WI38 (cell line): ENCODE results near the gene DDX50.
"Not testable (repeated sequence)": the region's sequence is repeated elsewhere in the genome, so short reads cannot be mapped to it uniquely, and the experiment has no call there.

Experiments used
- H3K4me3 ChIP-seq: 2 replicates; pipeline ENCODE4 v1.5.1; 2011; ENCODE audit warnings: low read depth, mild to moderate bottlenecking, control low read depth, low read length
- TF ChIP-seq, protein P1 (sequence below): IDR thresholded peaks from 2 replicates; pipeline ENCODE4 v1.5.1; 2012; ENCODE audit warnings: low read depth, mild to moderate bottlenecking, control low read depth, low read length

Gene DDX50

DNA sequence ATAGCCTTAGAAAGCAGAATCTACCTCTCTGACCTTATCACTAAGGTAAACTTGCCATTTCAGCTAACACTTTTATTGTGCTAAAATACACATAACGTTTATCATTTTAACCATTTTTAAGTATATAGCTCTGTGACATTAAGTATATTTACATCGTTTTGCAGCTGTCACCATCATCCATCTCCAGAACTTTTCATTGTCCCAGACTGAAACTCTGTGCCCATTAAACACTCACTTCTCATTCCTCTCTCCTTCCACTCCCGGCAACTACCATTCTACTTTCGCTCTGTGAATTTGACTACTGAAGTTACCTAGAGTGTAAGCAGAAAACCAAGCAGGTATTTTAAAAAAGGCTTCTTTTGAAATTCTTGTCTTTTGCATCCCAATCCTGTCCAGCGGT is 1.3 kb downstream of the DDX50 start:
- TF ChIP-seq, protein P1, sequence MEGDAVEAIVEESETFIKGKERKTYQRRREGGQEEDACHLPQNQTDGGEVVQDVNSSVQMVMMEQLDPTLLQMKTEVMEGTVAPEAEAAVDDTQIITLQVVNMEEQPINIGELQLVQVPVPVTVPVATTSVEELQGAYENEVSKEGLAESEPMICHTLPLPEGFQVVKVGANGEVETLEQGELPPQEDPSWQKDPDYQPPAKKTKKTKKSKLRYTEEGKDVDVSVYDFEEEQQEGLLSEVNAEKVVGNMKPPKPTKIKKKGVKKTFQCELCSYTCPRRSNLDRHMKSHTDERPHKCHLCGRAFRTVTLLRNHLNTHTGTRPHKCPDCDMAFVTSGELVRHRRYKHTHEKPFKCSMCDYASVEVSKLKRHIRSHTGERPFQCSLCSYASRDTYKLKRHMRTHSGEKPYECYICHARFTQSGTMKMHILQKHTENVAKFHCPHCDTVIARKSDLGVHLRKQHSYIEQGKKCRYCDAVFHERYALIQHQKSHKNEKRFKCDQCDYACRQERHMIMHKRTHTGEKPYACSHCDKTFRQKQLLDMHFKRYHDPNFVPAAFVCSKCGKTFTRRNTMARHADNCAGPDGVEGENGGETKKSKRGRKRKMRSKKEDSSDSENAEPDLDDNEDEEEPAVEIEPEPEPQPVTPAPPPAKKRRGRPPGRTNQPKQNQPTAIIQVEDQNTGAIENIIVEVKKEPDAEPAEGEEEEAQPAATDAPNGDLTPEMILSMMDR, result no peak
- peak overlapping the region; percentile 95 for H3K4me3 ChIP-seq

DNA sequence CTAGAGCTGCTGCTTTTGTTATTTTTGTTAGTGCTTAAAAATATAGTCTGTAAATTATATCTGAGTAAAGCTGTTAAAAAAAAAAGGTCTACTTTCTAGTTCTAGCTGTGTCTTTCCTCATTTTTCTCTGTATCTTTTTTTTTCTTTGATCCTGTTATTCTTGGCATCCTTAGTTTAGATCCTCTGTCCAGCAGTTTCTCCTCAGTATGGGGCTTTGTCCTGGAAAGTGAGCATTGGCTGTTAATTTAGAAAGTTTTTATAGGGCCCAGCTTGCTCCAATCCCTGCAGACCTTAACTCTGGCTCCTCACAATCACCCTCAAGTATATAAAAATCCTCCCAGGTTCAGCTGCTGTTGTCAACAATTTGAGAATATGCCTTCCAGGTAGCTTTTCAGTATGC is 23.5 kb downstream of the DDX50 start:
- TF ChIP-seq, protein P1, result no peak
- no peak overlapping the region for H3K4me3 ChIP-seq

DNA sequence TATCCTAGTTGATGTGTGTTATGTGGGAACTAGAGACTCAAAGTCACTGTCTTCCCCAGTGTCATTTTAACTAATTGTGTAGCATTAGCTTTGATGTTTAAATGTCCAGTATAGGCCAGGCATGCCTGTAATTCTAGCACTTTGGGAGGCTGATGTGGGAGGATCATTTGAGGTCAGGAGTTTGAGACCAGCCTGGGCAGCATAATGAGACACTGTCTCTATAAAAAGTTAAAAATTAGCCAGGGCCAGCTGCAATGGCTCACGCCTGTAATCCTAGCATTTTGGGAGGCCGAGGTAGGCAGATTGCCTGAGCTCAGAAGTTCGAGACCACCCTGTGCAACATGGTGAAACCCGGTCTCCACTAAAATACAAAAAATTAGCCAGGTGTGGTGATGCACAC is 24.4 kb downstream of the DDX50 start:
- no peak overlapping the region for H3K4me3 ChIP-seq
- TF ChIP-seq, protein P1, result no peak

DNA sequence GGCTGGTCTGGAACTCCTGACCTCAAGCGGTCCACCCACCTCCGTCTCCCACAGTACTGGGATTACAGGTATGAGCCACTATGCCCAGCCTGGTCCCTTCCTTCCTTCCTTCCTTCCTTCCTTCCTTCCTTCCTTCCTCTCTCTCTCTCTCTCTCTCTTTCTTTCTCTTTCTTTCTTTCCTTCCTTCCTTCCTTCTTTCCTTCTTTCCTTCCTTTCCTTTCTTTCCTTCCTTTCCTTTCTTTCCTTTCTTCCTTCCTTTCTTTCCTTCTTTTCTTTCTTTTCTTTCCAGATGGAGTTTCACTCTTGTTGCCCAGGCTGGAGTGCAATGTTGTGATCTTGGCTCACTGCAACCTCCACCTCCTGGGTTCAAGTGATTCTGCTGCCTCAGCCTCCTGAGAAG is 28.0 kb downstream of the DDX50 start:
- H3K4me3 ChIP-seq, result not testable (repeated sequence)

DNA sequence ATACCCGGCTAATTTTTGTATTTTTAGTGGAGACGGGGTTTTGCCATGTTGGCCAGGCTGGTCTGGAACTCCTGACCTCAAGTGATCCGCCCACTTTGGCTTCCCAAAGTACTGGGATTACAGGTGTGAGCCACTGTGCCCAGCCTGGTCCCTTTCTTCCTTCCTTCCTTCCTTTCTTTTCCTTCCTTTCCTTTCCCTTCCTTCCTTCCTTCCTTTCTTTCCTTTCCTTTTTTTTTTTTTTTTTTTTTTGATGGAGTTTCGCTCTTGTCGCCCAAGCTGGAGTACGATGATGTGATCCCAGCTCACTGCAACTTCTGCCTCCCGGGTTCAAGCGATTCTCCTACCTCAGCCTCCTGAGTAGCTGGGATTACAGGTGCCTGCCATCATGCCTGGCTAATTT is 28.8 kb downstream of the DDX50 start:
- H3K4me3 ChIP-seq, result not testable (repeated sequence)

DNA sequence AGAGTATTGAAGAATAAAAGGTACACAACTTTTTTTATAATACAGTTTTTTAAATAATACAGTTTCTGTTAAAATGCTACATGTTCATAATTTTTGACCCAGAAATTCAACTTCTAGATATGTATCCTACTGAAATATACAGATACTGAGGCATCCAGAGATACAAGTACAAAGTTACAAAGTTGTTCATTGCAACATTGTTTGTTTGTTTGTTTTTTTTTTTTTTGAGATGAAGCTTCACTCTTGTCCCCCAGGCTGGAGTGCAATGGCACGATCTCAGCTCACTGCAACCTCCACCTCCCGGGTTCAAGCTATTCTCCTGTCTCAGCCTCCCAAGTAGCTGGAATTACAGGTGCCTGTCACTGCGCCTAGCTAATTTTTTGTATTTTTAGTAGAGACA is 31.7 kb downstream of the DDX50 start:
- not testable (repeated sequence) for H3K4me3 ChIP-seq

DNA sequence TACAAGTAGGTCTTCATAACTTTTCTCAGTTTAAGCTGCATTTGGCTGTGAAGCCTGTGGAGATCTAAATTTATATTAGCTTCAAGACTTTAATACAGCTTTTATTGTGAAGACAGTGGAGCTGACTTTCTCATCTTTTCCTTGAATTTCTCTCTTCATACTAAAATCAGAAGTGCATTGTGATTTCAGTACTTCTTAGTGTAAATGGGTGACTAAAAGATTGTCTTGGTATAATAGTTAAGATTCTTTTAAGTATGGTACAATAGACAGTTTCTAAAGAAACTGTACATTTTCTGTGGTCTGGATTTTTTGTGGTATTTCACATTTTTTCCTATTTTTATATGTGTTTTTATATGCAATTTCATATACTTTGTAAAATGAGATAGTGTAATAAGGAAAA is 33.9 kb downstream of the DDX50 start:
- H3K4me3 ChIP-seq, result no peak overlapping the region
- TF ChIP-seq, protein P1, result no peak

DNA sequence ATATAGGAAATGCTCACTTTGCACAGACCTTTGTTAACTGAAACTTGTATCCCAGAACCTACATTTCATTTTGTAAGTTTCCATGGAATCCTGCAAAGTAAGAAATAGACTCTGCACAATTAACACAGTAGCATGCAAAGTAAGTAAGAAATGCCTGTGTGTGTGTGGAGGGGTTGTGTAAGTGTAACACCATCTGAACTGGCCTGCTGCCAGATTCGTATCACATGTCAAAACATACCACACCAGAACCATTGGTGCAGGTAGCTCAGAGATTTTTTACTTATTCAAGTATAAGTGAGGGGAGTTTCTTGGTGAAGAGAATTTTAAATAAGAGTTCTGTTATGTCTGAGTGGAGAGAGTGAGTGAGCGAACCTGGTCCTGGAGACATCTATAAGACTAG is 37.0 kb downstream of the DDX50 start:
- H3K4me3 ChIP-seq, result no peak overlapping the region
- TF ChIP-seq, protein P1, result no peak

DNA sequence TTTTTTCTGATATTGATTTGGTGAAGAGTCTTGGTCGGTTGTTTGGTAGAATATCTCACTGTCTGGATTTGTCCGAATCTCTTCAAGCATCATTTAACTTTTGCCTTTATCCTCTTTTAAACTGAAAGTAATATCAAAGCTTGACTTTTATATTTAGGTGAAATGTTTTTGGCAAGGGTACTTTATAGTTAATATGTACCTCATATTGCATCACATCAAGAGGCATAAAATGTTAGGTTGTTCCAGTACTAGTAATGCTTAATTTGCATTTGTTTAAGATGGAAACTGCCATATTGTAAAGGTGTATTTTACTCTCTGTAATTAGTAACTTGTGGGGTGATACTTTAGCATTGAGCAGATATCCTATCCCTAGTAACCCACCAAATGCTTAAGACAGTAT is 37.8 kb downstream of the DDX50 start:
- TF ChIP-seq, protein P1, result no peak
- no peak overlapping the region for H3K4me3 ChIP-seq

DNA sequence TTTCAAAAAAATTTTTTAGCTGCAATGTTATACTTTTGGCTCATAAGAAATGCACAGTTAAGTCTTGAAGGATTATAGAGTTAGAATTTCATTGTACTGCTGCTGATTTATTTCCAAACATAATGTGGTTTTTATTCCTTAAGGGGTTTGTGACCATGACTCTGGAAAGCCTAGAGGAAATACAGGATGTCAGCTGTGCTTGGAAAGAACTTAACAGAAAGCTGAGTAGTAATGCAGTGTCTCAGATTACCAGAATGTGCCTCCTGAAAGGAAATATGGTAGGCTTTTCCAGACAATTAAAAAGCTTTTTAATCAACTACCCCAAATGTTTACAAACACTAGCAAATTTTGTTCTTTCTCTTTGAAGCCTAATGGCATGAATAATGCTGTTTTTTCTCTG is 39.8 kb downstream of the DDX50 start:
- H3K4me3 ChIP-seq, result not testable (repeated sequence)
